ENCODE data around the gene MAGEA11.

Gene MAGEA11

GRCh38 chrX:149713279-149714050 is 1.6 kb downstream of the MAGEA11 start:
- H3K9ac ChIP-seq (ENCODE audit: low read length) = no peak overlapping the region
- H3K4me2 ChIP-seq (ENCODE audit: low read depth, low read length) = no peak overlapping the region
- no peaks in the 10 kb centered on the region for H3K4me1 ChIP-seq (ENCODE audit: low read length)
- no peaks in the 10 kb centered on the region for H3K9me2 ChIP-seq (replicated peaks; ENCODE audit: insufficient read depth, low read length)
- H2AFZ ChIP-seq (ENCODE audit: low read length) = no peak overlapping the region
- H4K20me1 ChIP-seq (ENCODE audit: insufficient read depth, low read length) = no peaks in the 10 kb centered on the region
- H3K79me2 ChIP-seq (ENCODE audit: low read length) = no peaks in the 10 kb centered on the region
- H3K4me3 ChIP-seq (ENCODE audit: low read length) = no peak overlapping the region
- no peak for TF ChIP-seq CTCF (IDR thresholded peaks at IDR 0.05; ENCODE audit: low read length)
- TF ChIP-seq EZH2phosphoT487 (IDR thresholded peaks at IDR 0.05; ENCODE audit: low read length) = no peak
- TF ChIP-seq EZH2 (optimal IDR thresholded peaks at IDR 0.05; ENCODE audit: low read depth, low read length) = no peak
- no peaks in the 10 kb centered on the region for H3K27me3 ChIP-seq (replicated peaks; ENCODE audit: insufficient read depth, low read length)
- no peaks in the 10 kb centered on the region for H3K36me3 ChIP-seq (replicated peaks; ENCODE audit: insufficient read depth, low read length)
- H3K9me3 ChIP-seq (replicated peaks; ENCODE audit: insufficient read depth, low read length) = no peaks in the 10 kb centered on the region
- no peaks in the 10 kb centered on the region for H3F3A ChIP-seq (ENCODE audit: insufficient read depth, low read length)
- no peak overlapping the region for H3K27ac ChIP-seq (ENCODE audit: low read length)
- DNase-seq = no peak

GRCh38 chrX:149715468-149715867 is 3.6 kb downstream of the MAGEA11 start:
- Histone ChIP-seq H3K9me3 (replicated peaks; ENCODE audit: insufficient read depth, low read length) (no peaks in the 10 kb centered on the region), H3K9ac (ENCODE audit: low read length) (no peak overlapping the region), H3K4me3 (ENCODE audit: low read length) (no peak overlapping the region), H3K36me3 (replicated peaks; ENCODE audit: insufficient read depth, low read length) (no peaks in the 10 kb centered on the region), H3K4me2 (ENCODE audit: low read depth, low read length) (no peak overlapping the region), H3K4me1 (ENCODE audit: low read length) (no peaks in the 10 kb centered on the region), H2AFZ (ENCODE audit: low read length) (no peak overlapping the region), H3K27ac (ENCODE audit: low read length) (no peak overlapping the region), H3K9me2 (replicated peaks; ENCODE audit: insufficient read depth, low read length) (no peaks in the 10 kb centered on the region), H3K27me3 (replicated peaks; ENCODE audit: insufficient read depth, low read length) (no peaks in the 10 kb centered on the region), H4K20me1 (ENCODE audit: insufficient read depth, low read length) (no peaks in the 10 kb centered on the region), H3K79me2 (ENCODE audit: low read length) (no peaks in the 10 kb centered on the region), H3F3A (ENCODE audit: insufficient read depth, low read length) (no peaks in the 10 kb centered on the region)
- TF ChIP-seq EZH2 (optimal IDR thresholded peaks at IDR 0.05; ENCODE audit: low read depth, low read length) = no peak
- TF ChIP-seq EZH2phosphoT487 (IDR thresholded peaks at IDR 0.05; ENCODE audit: low read length) = no peak
- no peak for TF ChIP-seq CTCF (IDR thresholded peaks at IDR 0.05; ENCODE audit: low read length)
- no peak for DNase-seq

GRCh38 chrX:149716632-149717031 is 4.8 kb downstream of the MAGEA11 start:
- no peak for TF ChIP-seq EZH2phosphoT487 (IDR thresholded peaks at IDR 0.05; ENCODE audit: low read length)
- TF ChIP-seq CTCF (IDR thresholded peaks at IDR 0.05; ENCODE audit: low read length) = no peak
- TF ChIP-seq EZH2 (optimal IDR thresholded peaks at IDR 0.05; ENCODE audit: low read depth, low read length) = no peak
- Histone ChIP-seq H2AFZ (ENCODE audit: low read length) (no peak overlapping the region), H3K27me3 (replicated peaks; ENCODE audit: insufficient read depth, low read length) (no peaks in the 10 kb centered on the region), H3F3A (ENCODE audit: insufficient read depth, low read length) (no peaks in the 10 kb centered on the region), H3K79me2 (ENCODE audit: low read length) (no peaks in the 10 kb centered on the region), H3K9me2 (replicated peaks; ENCODE audit: insufficient read depth, low read length) (no peaks in the 10 kb centered on the region), H4K20me1 (ENCODE audit: insufficient read depth, low read length) (no peaks in the 10 kb centered on the region), H3K4me3 (ENCODE audit: low read length) (no peak overlapping the region), H3K9me3 (replicated peaks; ENCODE audit: insufficient read depth, low read length) (no peaks in the 10 kb centered on the region), H3K4me2 (ENCODE audit: low read depth, low read length) (no peak overlapping the region), H3K27ac (ENCODE audit: low read length) (no peak overlapping the region), H3K36me3 (replicated peaks; ENCODE audit: insufficient read depth, low read length) (no peaks in the 10 kb centered on the region), H3K9ac (ENCODE audit: low read length) (no peak overlapping the region), H3K4me1 (ENCODE audit: low read length) (no peaks in the 10 kb centered on the region)
- DNase-seq = no peak

All from MM.1S (cell line).